Testis (tissue), 3 donors: Measurements from ENCODE around the gene NPAS2. TPM values are rescaled to one million over a fixed set of nuclear protein-coding genes. Genes with fewer than 3 reads are reported as not detected.

ENCODE experiments used
- DNase-seq: peaks from one replicate; pipeline ENCODE4 v3.0.0-alpha.2; 2019
- H3K27ac ChIP-seq, 2 donors: fragments of 200-600 bp; sonication (generic); one replicate each; pipeline ENCODE4 v1.5.1; 2019
- H3K27me3 ChIP-seq: fragments of 200-600 bp; sonication (generic); one replicate; pipeline ENCODE4 v1.5.1; 2019
- H3K36me3 ChIP-seq: fragments of 200-600 bp; sonication (generic); one replicate; pipeline ENCODE4 v1.5.1; 2017; ENCODE audit warnings: low read depth; ENCODE audit errors: missing control alignments
- H3K4me1 ChIP-seq: fragments of 200-600 bp; sonication (generic); one replicate; pipeline ENCODE4 v1.5.1; 2019
- H3K4me3 ChIP-seq, 2 donors: fragments of 200-600 bp; sonication (generic); one replicate each; pipeline ENCODE4 v1.5.1; 2017 to 2019
- H3K9me3 ChIP-seq: fragments of 200-600 bp; sonication (generic); one replicate; pipeline ENCODE4 v1.5.1; 2017
- POLR2A ChIP-seq: fragments of 450-650 bp; IDR thresholded peaks from one replicate; pipeline ENCODE4 v1.6.1; 2017; ENCODE audit warnings: antibody characterized with exemption, mild to moderate bottlenecking, moderate library complexity
- WGBS, 2 donors: methylation state at CpG; one replicate each; pipeline ENCODE4 v1.1.5; 2018; 5-methylcytosine and 5-hydroxymethylcytosine counted together
- intact Hi-C: fragments of 100-400 bp; cut with DNase I; formaldehyde crosslinking; loops from one replicate; pipeline ENCODE4 v1.15.1; 2023; ENCODE audit warnings: low total_unique reads
- polyA plus RNA-seq: library from polyadenylated mRNA; stranded (reverse); fragments of 350-450 nt; fragmentation: Illumina TruSeq; extraction: RNeasy Lipid Tissue Mini Kit (QIAGEN cat#74804); gene quantifications from one replicate; pipeline ENCODE4 v1.2.3, GENCODE V29; 2014; ENCODE audit warnings: low read depth, low replicate concordance; ENCODE audit not compliant: insufficient read depth
- total RNA-seq, 2 donors: library from RNA; depleted of rRNA; stranded (reverse); fragments of >200 nt; gene quantifications; one replicate each; pipeline ENCODE4 v1.2.3, GENCODE V29; 2016
- TF ChIP-seq, protein P1 (sequence below), 3 experiments: fragments of 450-650 bp in 2 of 3; fragments of 200-600 bp in 1 of 3; sonication (generic) in 1 of 3; IDR thresholded peaks; one replicate each; pipeline ENCODE4 v1.5.1; 2016 to 2019; ENCODE audit warnings: antibody characterized with exemption in 3 of 3, mild to moderate bottlenecking in 2 of 3, moderate library complexity in 1 of 3

Gene NPAS2
- total and polyA plus RNA-seq, 3 donors from 2014 or later = 20.4 to 64.2 (median 46.7) TPM

DNA sequence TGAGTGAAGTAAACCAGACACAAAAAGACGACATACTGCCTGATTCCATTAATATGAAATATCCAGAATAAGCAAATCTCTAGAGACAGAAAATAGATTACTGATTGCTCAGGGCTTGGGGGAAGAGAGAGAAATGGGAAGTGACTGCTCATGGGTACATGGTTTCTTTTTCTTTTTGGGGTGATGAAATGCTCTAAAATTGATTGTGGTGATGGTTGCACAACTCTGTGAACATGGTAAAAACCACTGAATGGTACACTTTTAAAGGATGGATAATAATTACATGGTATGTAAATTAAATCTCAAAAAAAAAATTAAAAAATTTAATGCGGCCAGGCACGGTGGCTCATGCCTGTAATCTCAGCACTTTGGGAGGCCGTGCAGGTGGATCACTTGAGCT is 221.5 kb downstream of the NPAS2 start:
- intact Hi-C loops = no loop called here
- Histone ChIP-seq H3K4me1 (no peaks in the 10 kb centered on the region), H3K27me3 (no peaks in the 10 kb centered on the region), H3K36me3 (no peaks in the 10 kb centered on the region), H3K9me3 (no peaks in the 10 kb centered on the region), H3K4me3 (no peak overlapping the region), H3K27ac (no peak overlapping the region)
- WGBS, 2 donors = 90% methylated on average over 4 of the region's 4 CpGs
- no peak for DNase-seq
- TF ChIP-seq, protein P1, sequence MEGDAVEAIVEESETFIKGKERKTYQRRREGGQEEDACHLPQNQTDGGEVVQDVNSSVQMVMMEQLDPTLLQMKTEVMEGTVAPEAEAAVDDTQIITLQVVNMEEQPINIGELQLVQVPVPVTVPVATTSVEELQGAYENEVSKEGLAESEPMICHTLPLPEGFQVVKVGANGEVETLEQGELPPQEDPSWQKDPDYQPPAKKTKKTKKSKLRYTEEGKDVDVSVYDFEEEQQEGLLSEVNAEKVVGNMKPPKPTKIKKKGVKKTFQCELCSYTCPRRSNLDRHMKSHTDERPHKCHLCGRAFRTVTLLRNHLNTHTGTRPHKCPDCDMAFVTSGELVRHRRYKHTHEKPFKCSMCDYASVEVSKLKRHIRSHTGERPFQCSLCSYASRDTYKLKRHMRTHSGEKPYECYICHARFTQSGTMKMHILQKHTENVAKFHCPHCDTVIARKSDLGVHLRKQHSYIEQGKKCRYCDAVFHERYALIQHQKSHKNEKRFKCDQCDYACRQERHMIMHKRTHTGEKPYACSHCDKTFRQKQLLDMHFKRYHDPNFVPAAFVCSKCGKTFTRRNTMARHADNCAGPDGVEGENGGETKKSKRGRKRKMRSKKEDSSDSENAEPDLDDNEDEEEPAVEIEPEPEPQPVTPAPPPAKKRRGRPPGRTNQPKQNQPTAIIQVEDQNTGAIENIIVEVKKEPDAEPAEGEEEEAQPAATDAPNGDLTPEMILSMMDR (IDR thresholded peaks at IDR 0.05) = no peak
- no peak for TF ChIP-seq POLR2A

DNA sequence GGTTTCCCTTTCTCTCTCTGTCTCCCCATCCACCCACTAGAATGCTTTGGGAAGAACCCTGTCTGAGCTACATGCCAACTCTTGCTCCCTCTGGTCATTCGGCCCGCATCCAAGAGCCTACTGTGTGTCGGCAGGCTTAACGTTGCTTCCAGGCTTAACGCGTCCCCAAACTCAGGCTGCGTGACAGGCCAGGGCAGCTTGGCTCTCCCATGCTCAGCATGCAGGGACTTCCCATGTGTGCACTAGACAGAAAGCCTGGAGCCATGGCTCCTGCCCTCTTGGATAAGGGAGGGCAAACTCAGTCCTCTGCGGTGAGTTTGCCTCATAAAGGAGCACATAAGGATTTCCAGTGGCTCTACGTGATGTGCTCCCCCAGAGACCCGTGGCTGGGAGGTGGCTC is 225.4 kb downstream of the NPAS2 start:
- intact Hi-C loops = no loop called here
- TF ChIP-seq POLR2A = no peak
- TF ChIP-seq, protein P1 (IDR thresholded peaks at IDR 0.05) = no peak
- WGBS, 2 donors = 97 to 100% methylated on average over 2 to 10 of the region's 10 CpGs

More for the DNA sequence above, 225.4 kb downstream of the NPAS2 start:
- no peak for DNase-seq
- Histone ChIP-seq H3K4me3 (no peak overlapping the region), H3K36me3 (no peaks in the 10 kb centered on the region), H3K27me3 (no peaks in the 10 kb centered on the region), H3K4me1 (no peaks in the 10 kb centered on the region), H3K27ac (no peak overlapping the region), H3K9me3 (no peaks in the 10 kb centered on the region)

Other genes starting within 250 kb of the NPAS2 start
- 100 to 1,000 TPM; 404 to 715 TPM for gene RPL31, start 182.2 kb downstream of the NPAS2 start, total RNA-seq
- 1,643 TPM for gene RPL31, start 182.2 kb downstream of the NPAS2 start, polyA plus RNA-seq